Measurements from ENCODE around the gene CLMP.
A peak's percentile ranks its signal among the peaks of the same experiment; 100 is the strongest.
"Not testable (repeated sequence)": the region's sequence is repeated elsewhere in the genome, so short reads cannot be mapped to it uniquely, and the experiment has no call there.

CLMP gene

GRCh38 chr11:123072332-123072761, 122.7 kb downstream of the CLMP start:
- Mint-ChIP-seq H3K36me3 (ENCODE audit: low read depth) (no peaks in the 10 kb centered on the region), H3K4me1 (ENCODE audit: low read depth) (peaks cover 51% of the 10 kb centered on the region), H3K27me3 (no peaks in the 10 kb centered on the region), H3K27ac (no peak overlapping the region), H3K9me3 (no peaks in the 10 kb centered on the region), H3K4me3 (no peak overlapping the region)
- intact Hi-C loops (cut with micrococcal nuclease) = no loop called here

- Mint-ChIP-seq H3K4me3 (peak overlapping the region; percentile 56), H3K4me1 (ENCODE audit: low read depth) (peaks cover 51% of the 10 kb centered on the region), H3K27ac (peak overlapping the region; percentile 60), H3K36me3 (ENCODE audit: low read depth) (no peaks in the 10 kb centered on the region), H3K27me3 (no peaks in the 10 kb centered on the region), H3K9me3 (no peaks in the 10 kb centered on the region)
- intact Hi-C loops (cut with micrococcal nuclease) = loop anchor here (10.0 kb wide), 1 partner anchor 415 kb away; the partner anchor contains the start of gene UBASH3B
Measured at GRCh38 chr11:123069908-123070821, 124.9 kb downstream of the CLMP start.

- Mint-ChIP-seq H3K4me1 (ENCODE audit: low read depth) (peaks cover 29% of the 10 kb centered on the region), H3K27me3 (no peaks in the 10 kb centered on the region), H3K4me3 (no peak overlapping the region), H3K27ac (no peak overlapping the region), H3K9me3 (no peaks in the 10 kb centered on the region), H3K36me3 (ENCODE audit: low read depth) (peaks cover 29% of the 10 kb centered on the region)
- intact Hi-C loops (cut with micrococcal nuclease) = loop anchor here (10.0 kb wide), 1 partner anchor 411 kb away; the partner anchor contains the start of gene UBASH3B
Measured at GRCh38 chr11:123065621-123066020, 129.4 kb downstream of the CLMP start.

- Mint-ChIP-seq H3K4me3 (peak overlapping the region; percentile 95), H3K36me3 (ENCODE audit: low read depth) (peaks cover 45% of the 10 kb centered on the region), H3K9me3 (no peaks in the 10 kb centered on the region), H3K27me3 (no peaks in the 10 kb centered on the region), H3K27ac (peak overlapping the region; percentile 99), H3K4me1 (ENCODE audit: low read depth) (peaks cover 31% of the 10 kb centered on the region)
- intact Hi-C loops (cut with micrococcal nuclease) = loop anchor here (5.0 to 10.0 kb wide), 2 partner anchors 409 to 1647 kb away; partner anchors contain the start of gene UBASH3B
Measured at GRCh38 chr11:123063826-123064657, 131.0 kb downstream of the CLMP start.

GRCh38 chr11:123062892-123063825, 131.9 kb downstream of the CLMP start:
- intact Hi-C loops (cut with micrococcal nuclease) = loop anchor here (5.0 to 10.0 kb wide), 2 partner anchors 408 to 1646 kb away; partner anchors contain the start of gene UBASH3B
- H3K9me3 Mint-ChIP-seq = no peaks in the 10 kb centered on the region
- peak overlapping the region; percentile 95 for H3K4me3 Mint-ChIP-seq
- H3K36me3 Mint-ChIP-seq (ENCODE audit: low read depth) = peaks cover 53% of the 10 kb centered on the region
- H3K27ac Mint-ChIP-seq = peak overlapping the region; percentile 99
- no peaks in the 10 kb centered on the region for H3K27me3 Mint-ChIP-seq
- H3K4me1 Mint-ChIP-seq (ENCODE audit: low read depth) = peaks cover 31% of the 10 kb centered on the region

- intact Hi-C loops (cut with micrococcal nuclease) = loop anchor here (5.0 to 10.0 kb wide), 2 partner anchors 408 to 1645 kb away; partner anchors contain the start of gene UBASH3B
- peak overlapping the region; percentile 99 for H3K27ac Mint-ChIP-seq
- no peaks in the 10 kb centered on the region for H3K9me3 Mint-ChIP-seq
- peak overlapping the region; percentile 95 for H3K4me3 Mint-ChIP-seq
- H3K27me3 Mint-ChIP-seq = no peaks in the 10 kb centered on the region
- peaks cover 38% of the 10 kb centered on the region for H3K4me1 Mint-ChIP-seq (ENCODE audit: low read depth)
- H3K36me3 Mint-ChIP-seq (ENCODE audit: low read depth) = peaks cover 62% of the 10 kb centered on the region
Measured at GRCh38 chr11:123062158-123062891, 132.7 kb downstream of the CLMP start.

- Mint-ChIP-seq H3K27ac (peak within 1 kb of the TSS; percentile 99), H3K27me3 (no peaks in the 10 kb centered on the region), H3K9me3 (no peaks in the 10 kb centered on the region), H3K36me3 (ENCODE audit: low read depth) (peaks cover 69% of the 10 kb centered on the region), H3K4me1 (ENCODE audit: low read depth) (peaks cover 46% of the 10 kb centered on the region), H3K4me3 (peak within 1 kb of the TSS; percentile 95)
- intact Hi-C loops (cut with micrococcal nuclease) = loop anchor here (5.0 to 10.0 kb wide), 2 partner anchors 407 to 1644 kb away; partner anchors contain the start of gene UBASH3B
Measured at GRCh38 chr11:123061403-123062157, 133.5 kb downstream of the CLMP start, which contains the start of gene HSPA8. Gene HSPA8, minus strand, starts transcription at chr11:123062136. Its CDS starts 812 bp downstream, at chr11:123061324.

- Mint-ChIP-seq H3K27ac (peak overlapping the region; percentile 99), H3K9me3 (no peaks in the 10 kb centered on the region), H3K36me3 (ENCODE audit: low read depth) (peaks cover 81% of the 10 kb centered on the region), H3K27me3 (no peaks in the 10 kb centered on the region), H3K4me3 (peak overlapping the region; percentile 95), H3K4me1 (ENCODE audit: low read depth) (peaks cover 53% of the 10 kb centered on the region)
- intact Hi-C loops (cut with micrococcal nuclease) = loop anchor here (5.0 to 10.0 kb wide), 2 partner anchors 406 to 1643 kb away; partner anchors contain the start of gene UBASH3B
Measured at GRCh38 chr11:123060277-123061000, 134.6 kb downstream of the CLMP start.

- H3K9me3 Mint-ChIP-seq; H3K27me3 Mint-ChIP-seq; intact Hi-C loops (cut with micrococcal nuclease): not testable (repeated sequence)
- Mint-ChIP-seq H3K4me1 (ENCODE audit: low read depth) (peaks cover 53% of the 10 kb centered on the region), H3K27ac (peak overlapping the region; percentile 20), H3K4me3 (peak overlapping the region; percentile 95), H3K36me3 (ENCODE audit: low read depth) (peaks cover 83% of the 10 kb centered on the region)
Measured at GRCh38 chr11:123059041-123059920, 135.8 kb downstream of the CLMP start.

GRCh38 chr11:123057661-123058305, 137.3 kb downstream of the CLMP start:
- intact Hi-C loops (cut with micrococcal nuclease) = no loop called here

More at GRCh38 chr11:123057661-123058305, 137.3 kb downstream of the CLMP start:
- peak overlapping the region; percentile 13 for H3K4me3 Mint-ChIP-seq
- H3K9me3 Mint-ChIP-seq = no peaks in the 10 kb centered on the region
- no peak overlapping the region for H3K27ac Mint-ChIP-seq
- peaks cover 48% of the 10 kb centered on the region for H3K4me1 Mint-ChIP-seq (ENCODE audit: low read depth)
- peaks cover 89% of the 10 kb centered on the region for H3K36me3 Mint-ChIP-seq (ENCODE audit: low read depth)
- no peaks in the 10 kb centered on the region for H3K27me3 Mint-ChIP-seq
